Nephron (organoid): ENCODE data around the gene MAB21L4.

Experiments used
- H3K27ac Mint-ChIP-seq, 3 experiments: 2 replicates each; pipeline ENCODE4 v1.8.0; 2020; ENCODE audit warnings: mixed read lengths in 3 of 3, mild to moderate bottlenecking in 2 of 3, moderate library complexity in 1 of 3
- H3K27me3 Mint-ChIP-seq: 2 replicates; pipeline ENCODE4 v1.8.0; 2021; ENCODE audit warnings: low read depth, mild to moderate bottlenecking, moderate library complexity, mixed read lengths
- H3K36me3 Mint-ChIP-seq: 2 replicates; pipeline ENCODE4 v1.8.0; 2020; ENCODE audit warnings: low read depth, mixed read lengths
- H3K4me1 Mint-ChIP-seq: 2 replicates; pipeline ENCODE4 v1.8.0; 2020; ENCODE audit warnings: mixed read lengths
- H3K4me3 Mint-ChIP-seq, 3 experiments: 2 replicates each; pipeline ENCODE4 v1.8.0; 2020; ENCODE audit warnings: mild to moderate bottlenecking in 3 of 3, mixed read lengths in 3 of 3, moderate library complexity in 2 of 3
- H3K9me3 Mint-ChIP-seq: 2 replicates; pipeline ENCODE4 v1.8.0; 2020; ENCODE audit warnings: mixed read lengths
- CTCF ChIP-seq, 3 experiments: fragments of 200-600 bp; sonication (generic); IDR thresholded peaks; one replicate each; pipeline ENCODE4 v1.5.0; 2021; ENCODE audit warnings: antibody characterized with exemption in 3 of 3; ENCODE audit not compliant: unreplicated experiment in 3 of 3

MAB21L4 gene

GRCh38 chr2:240930096-240930630 is 34.2 kb upstream of the MAB21L4 start:
- TF ChIP-seq CTCF (IDR thresholded peaks at IDR 0.05; ENCODE audit: unreplicated experiment in 3 of 3): no peak

DNA sequence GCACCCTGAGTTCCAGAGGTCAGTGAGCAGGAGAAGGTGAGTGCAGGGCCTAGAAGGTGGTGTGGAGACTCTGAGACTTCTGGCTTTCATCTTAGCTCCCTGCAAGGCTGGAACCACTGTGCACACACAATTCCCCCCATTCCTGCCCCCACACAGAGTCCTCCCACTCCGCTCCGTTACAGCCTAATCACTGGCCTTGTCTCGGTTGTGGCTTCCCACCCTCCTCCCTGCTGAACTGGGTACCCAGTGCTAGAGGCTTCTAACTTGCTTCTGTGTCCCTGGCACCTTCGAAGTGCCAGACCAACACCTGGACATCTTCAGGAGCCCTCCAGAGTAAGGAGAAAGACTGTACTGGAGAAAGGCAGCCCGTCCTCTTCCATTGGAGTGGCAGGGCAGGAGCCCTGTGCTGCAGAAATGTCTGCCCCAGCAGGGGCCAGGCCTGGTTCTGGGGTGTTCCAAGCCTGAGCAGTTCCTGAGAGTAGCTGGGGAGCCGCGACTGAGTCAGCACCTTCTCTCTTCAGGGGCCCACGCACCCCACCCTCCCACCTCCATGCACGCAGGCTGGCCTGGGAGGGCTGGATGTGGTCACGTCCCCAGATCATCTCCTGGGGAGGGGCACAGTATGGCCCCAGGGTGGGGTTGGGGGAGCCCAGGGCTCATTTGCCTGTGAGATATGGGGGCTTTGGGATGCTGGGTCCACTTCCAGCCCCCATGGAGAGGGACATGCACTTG is 33.6 kb upstream of the MAB21L4 start:
- no peak for TF ChIP-seq CTCF (IDR thresholded peaks at IDR 0.05; ENCODE audit: unreplicated experiment in 3 of 3)
- peaks cover 9% of the 10 kb centered on the region for H3K9me3 Mint-ChIP-seq
- H3K36me3 Mint-ChIP-seq: no peaks in the 10 kb centered on the region
- peaks cover 5% of the 10 kb centered on the region for H3K4me1 Mint-ChIP-seq
- no peak overlapping the region for H3K27ac Mint-ChIP-seq
- H3K27me3 Mint-ChIP-seq: peaks cover 11% of the 10 kb centered on the region
- H3K4me3 Mint-ChIP-seq: no peak overlapping the region

More at GRCh38 chr2:240930096-240930630, 34.2 kb upstream of the MAB21L4 start:
- H3K27me3 Mint-ChIP-seq: peaks cover 11% of the 10 kb centered on the region
- peaks cover 5% of the 10 kb centered on the region for H3K4me1 Mint-ChIP-seq
- H3K4me3 Mint-ChIP-seq: no peak overlapping the region
- H3K27ac Mint-ChIP-seq: no peak overlapping the region
- no peaks in the 10 kb centered on the region for H3K36me3 Mint-ChIP-seq
- H3K9me3 Mint-ChIP-seq: peaks cover 9% of the 10 kb centered on the region

GRCh38 chr2:240928476-240929363 is 32.8 kb upstream of the MAB21L4 start:
- H3K36me3 Mint-ChIP-seq: no peaks in the 10 kb centered on the region
- H3K9me3 Mint-ChIP-seq: peaks cover 9% of the 10 kb centered on the region
- no peak overlapping the region for H3K27ac Mint-ChIP-seq
- peaks cover 11% of the 10 kb centered on the region for H3K27me3 Mint-ChIP-seq
- H3K4me3 Mint-ChIP-seq: no peak overlapping the region
- no peak for TF ChIP-seq CTCF (IDR thresholded peaks at IDR 0.05; ENCODE audit: unreplicated experiment in 3 of 3)
- H3K4me1 Mint-ChIP-seq: peaks cover 5% of the 10 kb centered on the region

GRCh38 chr2:240927390-240927781 is 31.4 kb upstream of the MAB21L4 start:
- Mint-ChIP-seq H3K4me3 (no peak overlapping the region), H3K27ac (peak overlapping the region in 1 of 3 experiments; percentile 3), H3K27me3 (peaks cover 11% of the 10 kb centered on the region), H3K9me3 (peaks cover 9% of the 10 kb centered on the region), H3K36me3 (no peaks in the 10 kb centered on the region), H3K4me1 (peaks cover 5% of the 10 kb centered on the region)
- TF ChIP-seq CTCF (IDR thresholded peaks at IDR 0.05; ENCODE audit: unreplicated experiment in 3 of 3): no peak

DNA sequence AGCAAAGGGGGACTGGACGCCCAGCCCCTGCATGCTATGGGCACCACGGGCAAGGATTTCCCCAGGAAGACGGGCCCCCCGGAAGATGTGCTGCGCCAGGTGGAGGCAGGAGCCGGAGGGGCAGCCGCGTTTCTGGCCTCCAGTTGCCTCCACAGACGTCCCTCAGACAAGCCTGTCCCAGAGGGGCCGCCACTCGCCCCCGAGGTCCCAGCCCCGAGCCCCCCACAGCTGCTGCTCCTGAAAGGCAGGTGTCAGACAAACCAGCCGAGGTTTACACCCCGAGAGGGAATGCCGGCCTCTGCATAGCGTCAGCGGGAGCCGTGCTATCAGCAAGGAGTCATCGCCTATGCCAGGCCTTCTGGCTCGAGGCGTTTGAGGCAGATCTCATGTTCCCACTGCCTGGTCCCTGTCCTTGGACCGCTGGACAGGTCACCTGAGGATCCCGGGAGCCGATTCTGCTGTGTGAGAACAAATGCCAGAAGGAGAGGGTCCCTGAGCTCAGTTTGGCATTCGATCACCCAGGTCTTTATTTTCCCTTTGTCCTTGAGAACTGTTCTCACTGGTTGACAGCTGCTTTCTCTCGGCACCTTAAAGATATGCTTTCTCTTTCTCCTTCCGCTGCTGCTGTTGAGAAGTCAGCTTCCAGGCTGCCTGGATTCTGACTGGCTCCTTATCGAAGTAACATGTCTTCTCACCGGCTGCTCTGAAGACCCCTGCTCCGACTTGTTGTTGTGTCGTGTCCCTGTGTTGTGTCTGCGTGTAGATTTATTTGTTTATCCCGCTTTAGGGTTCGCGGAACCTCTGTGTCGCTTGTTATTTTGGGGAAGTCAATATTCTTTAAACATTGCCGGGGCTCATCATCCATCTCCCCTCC is 30.8 kb upstream of the MAB21L4 start:
- Mint-ChIP-seq H3K27ac (peak overlapping the region in 1 of 3 experiments; percentile 3), H3K27me3 (peaks cover 10% of the 10 kb centered on the region), H3K9me3 (peaks cover 9% of the 10 kb centered on the region), H3K4me1 (peaks cover 5% of the 10 kb centered on the region), H3K4me3 (no peak overlapping the region), H3K36me3 (no peaks in the 10 kb centered on the region)
- no peak for TF ChIP-seq CTCF (IDR thresholded peaks at IDR 0.05; ENCODE audit: unreplicated experiment in 3 of 3)
